A673 (cell line): ENCODE results near the gene AVPR2. TPM values are rescaled to one million over a fixed set of nuclear protein-coding genes. Genes with fewer than 3 reads are reported as not detected.

Source experiments
- BruUV-seq: library from RNA; stranded (reverse); fragments of 400-500 nt; replicated peaks from 2 replicates; lab custom pipeline; 2021; lab: Mats Ljungman, UMichigan
- CTCF ChIA-PET: fragments of 300-600 bp; sonication (Branson Sonifier 250); formaldehyde crosslinking; loops from one replicate; lab custom pipeline; 2022; ENCODE audit warnings: antibody characterized with exemption; lab: Charles Lee
- POLR2A ChIA-PET: fragments of 300-600 bp; sonication (Branson Sonifier 250); formaldehyde crosslinking; loops from one replicate; lab custom pipeline; 2022; ENCODE audit warnings: antibody characterized with exemption; ENCODE audit not compliant: low non-redundant PET; lab: Charles Lee
- DNase-seq: peaks from one replicate; pipeline ENCODE4 v3.0.0-alpha.2; 2015; ENCODE audit warnings: low spot score
- H3K27ac ChIP-seq: fragments of 200-600 bp; sonication (generic); 2 replicates; pipeline ENCODE4 v1.5.1; 2016; ENCODE audit warnings: mixed run types, low read depth, mild to moderate bottlenecking, mixed read lengths, antibody characterized with exemption, low read length; ENCODE audit not compliant: poor library complexity, severe bottlenecking
- H3K27me3 ChIP-seq: fragments of 200-600 bp; sonication (generic); replicated peaks from 2 replicates; pipeline ENCODE4 v1.6.1; 2017; ENCODE audit warnings: mixed run types, low read depth, mild to moderate bottlenecking, mixed read lengths, antibody characterized with exemption, low read length; ENCODE audit not compliant: insufficient read depth, poor library complexity
- H3K36me3 ChIP-seq: fragments of 200-600 bp; sonication (generic); 2 replicates; pipeline ENCODE4 v1.6.1; 2016; ENCODE audit warnings: mixed run types, mild to moderate bottlenecking, mixed read lengths, antibody characterized with exemption, low read length; ENCODE audit not compliant: insufficient read depth, poor library complexity, severe bottlenecking
- H3K4me1 ChIP-seq: fragments of 200-600 bp; sonication (generic); 2 replicates; pipeline ENCODE4 v1.6.1; 2017; ENCODE audit warnings: mixed run types, mild to moderate bottlenecking, mixed read lengths, antibody characterized with exemption, low read length; ENCODE audit not compliant: insufficient read depth, poor library complexity, severe bottlenecking
- H3K4me3 ChIP-seq: fragments of 200-600 bp; sonication (generic); 2 replicates; pipeline ENCODE4 v1.5.1; 2016; ENCODE audit warnings: low read depth, mixed run types, mild to moderate bottlenecking, mixed read lengths, low read length; ENCODE audit not compliant: poor library complexity, severe bottlenecking
- H3K9me3 ChIP-seq: fragments of 200-600 bp; sonication (generic); 2 replicates; pipeline ENCODE4 v1.6.1; 2016; ENCODE audit warnings: mixed run types, low read depth, mild to moderate bottlenecking, mixed read lengths, antibody characterized with exemption, low read length; ENCODE audit not compliant: poor library complexity, severe bottlenecking
- CTCF ChIP-seq: fragments of 300-800, 200-600 bp; sonication (generic); conservative IDR thresholded peaks from 2 replicates; pipeline ENCODE4 v1.5.1; 2017; ENCODE audit warnings: low read depth, mild to moderate bottlenecking, antibody characterized with exemption, low read length, moderate library complexity, mixed read lengths
- EZH2 ChIP-seq: fragments of 200-600 bp; sonication (generic); IDR thresholded peaks from 2 replicates; pipeline ENCODE4 v1.6.1; 2017; ENCODE audit warnings: borderline replicate concordance, low read depth, mild to moderate bottlenecking, mixed read lengths, antibody characterized with exemption, low read length; ENCODE audit not compliant: poor library complexity, severe bottlenecking
- intact Hi-C: fragments of 100-400 bp; cut with micrococcal nuclease; formaldehyde crosslinking; loops from one replicate; pipeline ENCODE4 v1.10.0; 2022; ENCODE audit not compliant: unreplicated experiment
- total RNA-seq: library from RNA; stranded (reverse); gene quantifications from 2 replicates; pipeline ENCODE4 v1.2.3, GENCODE V29; 2021

The AVPR2 gene
- total RNA-seq, 1 experiment from 2014 or later = not detected

GRCh38 chrX:153934762-153935325, 30.4 kb downstream of the AVPR2 start, which contains the start of gene NAA10:
Gene NAA10 (minus strand): TSS chrX:153935037. CDS start chrX:153934904, 133 bp downstream.
- BruUV-seq = no TSS peak
- peak within 1 kb of the TSS; percentile 76 for H3K27ac ChIP-seq

GRCh38 chrX:153935326-153935851, 30.9 kb downstream of the AVPR2 start:
- CTCF ChIA-PET = no interaction called here

More at GRCh38 chrX:153934762-153935325, 30.4 kb downstream of the AVPR2 start, which contains the start of gene NAA10:
- H3K4me3 ChIP-seq = peak within 1 kb of the TSS; percentile 60
- no peaks in the 10 kb centered on the region for H3K27me3 ChIP-seq
- ChIA-PET POLR2A (interaction anchor here (0.6 kb wide), 1 partner anchor 163 kb away, joined by 3 read pairs; the partner anchor contains the start of gene MECP2), CTCF (no interaction called here)
- no peaks in the 10 kb centered on the region for H3K9me3 ChIP-seq
- peak; percentile 73 for DNase-seq
- intact Hi-C loops = no loop called here
- no peaks in the 10 kb centered on the region for H3K36me3 ChIP-seq
- no peak for TF ChIP-seq CTCF
- TF ChIP-seq EZH2 = no peak
- no peaks in the 10 kb centered on the region for H3K4me1 ChIP-seq

GRCh38 chrX:153937056-153937455, 32.6 kb downstream of the AVPR2 start:
- intact Hi-C loops = no loop called here
- no TSS peak for BruUV-seq
- H3K4me1 ChIP-seq = no peaks in the 10 kb centered on the region

More at GRCh38 chrX:153935326-153935851, 30.9 kb downstream of the AVPR2 start:
- DNase-seq = no peak
- Histone ChIP-seq H3K4me1 (no peaks in the 10 kb centered on the region), H3K36me3 (no peaks in the 10 kb centered on the region), H3K27ac (no peak overlapping the region), H3K4me3 (peak overlapping the region; percentile 48), H3K27me3 (no peaks in the 10 kb centered on the region), H3K9me3 (no peaks in the 10 kb centered on the region)
- intact Hi-C loops = no loop called here
- POLR2A ChIA-PET = interaction anchor here (0.6 kb wide), 1 partner anchor 162 kb away, joined by 3 read pairs; the partner anchor contains the start of gene MECP2
- BruUV-seq = no TSS peak
- TF ChIP-seq CTCF = no peak
- TF ChIP-seq EZH2 = no peak

More at GRCh38 chrX:153937056-153937455, 32.6 kb downstream of the AVPR2 start:
- no peaks in the 10 kb centered on the region for H3K36me3 ChIP-seq
- no peak overlapping the region for H3K4me3 ChIP-seq
- H3K27ac ChIP-seq = no peak overlapping the region
- ChIA-PET CTCF (no interaction called here), POLR2A (no interaction called here)
- TF ChIP-seq EZH2 = no peak
- no peak for TF ChIP-seq CTCF
- no peaks in the 10 kb centered on the region for H3K27me3 ChIP-seq
- H3K9me3 ChIP-seq = no peaks in the 10 kb centered on the region
- DNase-seq = no peak
